ENCODE data around the gene PDZD4.

GRCh38 chrX:153761863-153762262, 68.5 kb downstream of the PDZD4 start:
- TF ChIP-seq CTCF (IDR thresholded peaks at IDR 0.05; ENCODE audit: low read depth, low read length, missing input control) (no peak), EGR1 (IDR thresholded peaks at IDR 0.05; ENCODE audit: low read depth in 2 of 2) (no peak), MAX (IDR thresholded peaks at IDR 0.05) (no peak), TAF1 (conservative IDR thresholded peaks at IDR 0.05) (no peak), YY1 (IDR thresholded peaks at IDR 0.05) (no peak), ATF3 (IDR thresholded peaks at IDR 0.05) (no peak), SP1 (IDR thresholded peaks at IDR 0.05) (no peak), ZBTB33 (IDR thresholded peaks at IDR 0.05) (no peak), JUND (IDR thresholded peaks at IDR 0.05) (no peak), GABPA (IDR thresholded peaks at IDR 0.05 in 1 of 2, conservative IDR thresholded peaks at IDR 0.05 in 1 of 2) (no peak), HNF4A (conservative IDR thresholded peaks at IDR 0.05) (no peak)

All from liver (tissue), 3 donors.